Parathyroid adenoma (tissue), 2 donors: ENCODE results near the gene KIAA0319L.

ENCODE experiments used
- H2AFZ ChIP-seq: fragments of 300-600 bp; sonication (generic); one replicate; pipeline ENCODE4 v1.7.0; 2017; ENCODE audit warnings: antibody characterized with exemption, mild to moderate bottlenecking
- H3K27ac ChIP-seq: fragments of 300-600 bp; sonication (generic); one replicate; pipeline ENCODE4 v1.7.0; 2017
- H3K27me3 ChIP-seq: fragments of 300-600 bp; sonication (generic); one replicate; pipeline ENCODE4 v1.7.0; 2017; ENCODE audit warnings: low read length; ENCODE audit not compliant: control insufficient read depth, insufficient read depth
- H3K36me3 ChIP-seq: fragments of 300-600 bp; sonication (generic); one replicate; pipeline ENCODE4 v1.7.0; 2017; ENCODE audit warnings: low read length; ENCODE audit not compliant: control insufficient read depth, insufficient read depth
- H3K4me1 ChIP-seq: fragments of 300-600 bp; sonication (generic); one replicate; pipeline ENCODE4 v1.7.0; 2017; ENCODE audit warnings: control low read depth
- H3K4me2 ChIP-seq: fragments of 300-600 bp; sonication (generic); one replicate; pipeline ENCODE4 v1.7.0; 2017; ENCODE audit warnings: low read length
- H3K4me3 ChIP-seq: fragments of 300-600 bp; sonication (generic); one replicate; pipeline ENCODE4 v1.7.0; 2017; ENCODE audit warnings: low read depth, low read length
- H3K79me2 ChIP-seq: fragments of 300-600 bp; sonication (generic); one replicate; pipeline ENCODE4 v1.7.0; 2017; ENCODE audit warnings: control low read depth
- H3K9ac ChIP-seq: fragments of 300-600 bp; sonication (generic); one replicate; pipeline ENCODE4 v1.7.0; 2017; ENCODE audit warnings: mild to moderate bottlenecking
- H3K9me3 ChIP-seq: fragments of 300-600 bp; sonication (generic); one replicate; pipeline ENCODE4 v1.7.0; 2017; ENCODE audit warnings: low read length; ENCODE audit not compliant: control insufficient read depth
- TF ChIP-seq, protein P1 (sequence below): fragments of 300-600 bp; sonication (generic); IDR thresholded peaks from one replicate; pipeline ENCODE4 v1.7.0; 2017; ENCODE audit warnings: antibody characterized with exemption, mild to moderate bottlenecking
- donor health status: primary hyperparathyroidism.

Gene KIAA0319L

GRCh38 chr1:35561297-35561971 is 4.2 kb upstream of the KIAA0319L start:
- Histone ChIP-seq H3K4me2 (no peak overlapping the region), H3K4me1 (no peaks in the 10 kb centered on the region), H3K9ac (no peak overlapping the region), H3K4me3 (no peak overlapping the region), H3K9me3 (no peaks in the 10 kb centered on the region), H3K27me3 (no peaks in the 10 kb centered on the region), H3K36me3 (no peaks in the 10 kb centered on the region), H2AFZ (no peak overlapping the region), H3K27ac (no peak overlapping the region), H3K79me2 (no peaks in the 10 kb centered on the region)
- TF ChIP-seq, protein P1, sequence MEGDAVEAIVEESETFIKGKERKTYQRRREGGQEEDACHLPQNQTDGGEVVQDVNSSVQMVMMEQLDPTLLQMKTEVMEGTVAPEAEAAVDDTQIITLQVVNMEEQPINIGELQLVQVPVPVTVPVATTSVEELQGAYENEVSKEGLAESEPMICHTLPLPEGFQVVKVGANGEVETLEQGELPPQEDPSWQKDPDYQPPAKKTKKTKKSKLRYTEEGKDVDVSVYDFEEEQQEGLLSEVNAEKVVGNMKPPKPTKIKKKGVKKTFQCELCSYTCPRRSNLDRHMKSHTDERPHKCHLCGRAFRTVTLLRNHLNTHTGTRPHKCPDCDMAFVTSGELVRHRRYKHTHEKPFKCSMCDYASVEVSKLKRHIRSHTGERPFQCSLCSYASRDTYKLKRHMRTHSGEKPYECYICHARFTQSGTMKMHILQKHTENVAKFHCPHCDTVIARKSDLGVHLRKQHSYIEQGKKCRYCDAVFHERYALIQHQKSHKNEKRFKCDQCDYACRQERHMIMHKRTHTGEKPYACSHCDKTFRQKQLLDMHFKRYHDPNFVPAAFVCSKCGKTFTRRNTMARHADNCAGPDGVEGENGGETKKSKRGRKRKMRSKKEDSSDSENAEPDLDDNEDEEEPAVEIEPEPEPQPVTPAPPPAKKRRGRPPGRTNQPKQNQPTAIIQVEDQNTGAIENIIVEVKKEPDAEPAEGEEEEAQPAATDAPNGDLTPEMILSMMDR: no peak

DNA sequence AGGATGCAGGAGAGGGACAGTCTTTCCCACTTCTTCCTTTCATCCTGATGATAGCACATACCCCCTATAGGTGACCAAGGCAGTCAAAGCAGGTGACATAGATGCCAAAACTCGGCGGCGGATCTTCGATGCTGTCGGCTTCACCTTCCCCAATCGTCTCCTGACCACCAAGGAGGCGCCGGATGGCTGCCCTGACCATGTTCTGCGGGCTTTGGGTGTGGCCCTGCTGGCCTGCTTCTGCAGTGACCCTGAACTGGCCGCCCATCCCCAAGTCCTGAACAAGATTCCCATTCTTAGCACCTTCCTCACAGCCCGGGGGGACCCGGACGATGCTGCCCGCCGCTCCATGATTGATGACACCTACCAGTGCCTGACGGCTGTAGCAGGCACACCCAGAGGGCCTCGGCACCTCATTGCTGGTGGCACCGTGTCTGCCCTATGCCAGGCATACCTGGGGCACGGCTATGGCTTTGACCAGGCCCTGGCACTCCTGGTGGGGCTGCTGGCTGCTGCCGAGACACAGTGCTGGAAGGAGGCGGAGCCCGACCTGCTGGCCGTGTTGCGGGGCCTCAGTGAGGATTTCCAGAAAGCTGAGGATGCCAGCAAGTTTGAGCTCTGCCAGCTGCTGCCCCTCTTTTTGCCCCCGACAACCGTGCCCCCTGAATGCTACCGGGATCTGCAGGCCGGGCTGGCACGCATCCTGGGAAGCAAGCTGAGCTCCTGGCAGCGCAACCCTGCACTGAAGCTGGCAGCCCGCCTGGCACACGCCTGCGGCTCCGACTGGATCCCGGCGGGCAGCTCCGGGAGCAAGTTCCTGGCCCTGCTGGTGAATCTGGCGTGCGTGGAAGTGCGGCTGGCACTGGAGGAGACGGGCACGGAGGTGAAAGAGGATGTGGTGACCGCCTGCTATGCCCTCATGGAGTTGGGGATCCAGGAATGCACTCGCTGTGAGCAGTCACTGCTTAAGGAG is 3.3 kb upstream of the KIAA0319L start:
- H3K4me1 ChIP-seq: peaks cover 4% of the 10 kb centered on the region
- H3K27me3 ChIP-seq: no peaks in the 10 kb centered on the region
- H3K27ac ChIP-seq: no peak overlapping the region
- TF ChIP-seq, protein P1: no peak
- H3K9ac ChIP-seq: no peak overlapping the region
- no peaks in the 10 kb centered on the region for H3K36me3 ChIP-seq
- peaks cover 2% of the 10 kb centered on the region for H3K79me2 ChIP-seq
- no peak overlapping the region for H3K4me2 ChIP-seq
- no peak overlapping the region for H2AFZ ChIP-seq
- H3K9me3 ChIP-seq: no peaks in the 10 kb centered on the region
- H3K4me3 ChIP-seq: no peak overlapping the region

DNA sequence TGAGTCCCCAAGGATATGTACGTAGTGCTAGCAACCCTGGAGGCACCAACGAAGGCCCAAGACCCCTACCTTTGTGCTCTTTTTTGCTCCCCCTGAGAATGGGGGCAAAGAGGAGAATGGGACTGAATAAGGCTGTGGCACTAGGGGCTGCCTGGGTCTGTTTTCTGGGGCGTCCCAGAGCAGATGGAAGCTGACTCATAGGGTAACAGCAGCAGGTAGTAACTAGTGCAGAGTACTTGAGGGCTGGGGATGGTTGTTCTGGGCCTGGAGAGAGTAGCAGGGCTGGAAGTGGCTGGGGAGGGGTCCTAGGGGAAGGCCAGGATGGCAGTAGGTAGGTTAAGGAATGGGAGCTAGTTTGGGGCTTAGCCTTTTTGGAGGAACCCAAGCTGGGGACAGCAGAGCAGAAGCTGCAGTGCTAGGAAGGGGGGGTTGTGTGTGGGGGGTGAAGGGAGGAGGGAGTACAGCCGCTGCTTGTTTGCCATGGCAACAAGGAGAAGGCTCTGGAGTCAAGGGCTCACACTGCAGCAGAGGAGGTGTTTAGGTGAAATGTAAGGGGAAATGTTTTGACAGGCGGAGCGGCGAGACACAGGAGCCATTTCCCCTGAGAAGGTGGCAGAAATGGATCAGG is 2.2 kb upstream of the KIAA0319L start:
- Histone ChIP-seq H3K27me3 (no peaks in the 10 kb centered on the region), H3K4me2 (no peak overlapping the region), H3K79me2 (peaks cover 2% of the 10 kb centered on the region), H3K9me3 (no peaks in the 10 kb centered on the region), H3K4me3 (no peak overlapping the region), H2AFZ (no peak overlapping the region), H3K36me3 (no peaks in the 10 kb centered on the region), H3K4me1 (peaks cover 9% of the 10 kb centered on the region), H3K27ac (no peak overlapping the region), H3K9ac (no peak overlapping the region)
- TF ChIP-seq, protein P1: no peak

DNA sequence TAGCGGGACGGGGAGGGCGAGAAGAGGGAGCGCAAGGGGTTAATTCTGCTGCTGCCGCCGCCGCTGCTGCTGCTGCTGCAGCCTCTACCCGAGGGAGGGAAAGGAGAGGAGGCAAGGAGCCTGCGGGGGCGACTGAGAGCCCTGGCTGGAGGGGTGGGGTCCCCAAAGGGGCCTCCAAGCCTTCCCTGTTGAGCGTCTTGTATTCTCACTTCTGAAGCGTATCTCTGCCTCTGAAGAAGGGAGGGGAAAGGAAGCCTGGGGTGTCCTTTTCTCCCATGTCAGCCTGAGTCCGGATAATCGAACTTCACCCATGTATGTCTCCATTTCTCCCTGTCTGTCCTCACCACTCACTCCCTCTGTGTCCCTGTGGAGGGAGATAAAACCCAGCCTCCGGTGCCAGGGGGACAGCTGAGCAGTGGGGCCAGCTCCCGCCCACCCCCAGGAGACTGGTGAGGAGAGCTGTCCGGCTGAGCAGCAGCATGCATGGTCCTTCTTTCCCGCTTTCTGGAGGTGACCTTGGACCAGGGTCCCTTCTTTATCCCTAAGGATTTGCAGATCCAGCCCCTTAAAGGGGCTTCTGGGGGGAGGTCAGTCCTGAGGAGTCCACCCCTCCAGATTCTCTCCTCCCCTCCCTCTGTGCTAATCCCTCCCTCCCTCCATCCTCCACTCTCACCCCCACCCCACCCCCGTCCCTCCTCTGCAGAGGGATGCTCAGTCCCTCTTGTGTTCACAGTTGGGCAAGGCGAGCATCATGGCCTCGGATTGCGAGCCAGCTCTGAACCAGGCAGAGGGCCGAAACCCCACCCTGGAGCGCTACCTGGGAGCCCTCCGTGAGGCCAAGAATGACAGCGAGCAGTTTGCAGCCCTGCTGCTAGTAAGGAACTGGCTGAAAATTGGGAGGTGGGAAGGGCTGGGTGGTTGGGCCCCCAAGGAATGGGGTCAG is 1.4 kb upstream of the KIAA0319L start:
- peak overlapping the region; percentile 92 for H3K27ac ChIP-seq
- TF ChIP-seq, protein P1: no peak
- H3K4me3 ChIP-seq: peak overlapping the region; percentile 84
- peak overlapping the region; percentile 95 for H3K4me2 ChIP-seq
- no peaks in the 10 kb centered on the region for H3K27me3 ChIP-seq
- peaks cover 2% of the 10 kb centered on the region for H3K79me2 ChIP-seq
- no peak overlapping the region for H3K9ac ChIP-seq
- H3K4me1 ChIP-seq: peaks cover 9% of the 10 kb centered on the region
- no peaks in the 10 kb centered on the region for H3K36me3 ChIP-seq
- no peaks in the 10 kb centered on the region for H3K9me3 ChIP-seq
- peak overlapping the region; percentile 89 for H2AFZ ChIP-seq
